ENCODE results near the gene RALGAPA2.
"Not testable (repeated sequence)": the region's sequence is repeated elsewhere in the genome, so short reads cannot be mapped to it uniquely, and the experiment has no call there.

The RALGAPA2 gene

DNA sequence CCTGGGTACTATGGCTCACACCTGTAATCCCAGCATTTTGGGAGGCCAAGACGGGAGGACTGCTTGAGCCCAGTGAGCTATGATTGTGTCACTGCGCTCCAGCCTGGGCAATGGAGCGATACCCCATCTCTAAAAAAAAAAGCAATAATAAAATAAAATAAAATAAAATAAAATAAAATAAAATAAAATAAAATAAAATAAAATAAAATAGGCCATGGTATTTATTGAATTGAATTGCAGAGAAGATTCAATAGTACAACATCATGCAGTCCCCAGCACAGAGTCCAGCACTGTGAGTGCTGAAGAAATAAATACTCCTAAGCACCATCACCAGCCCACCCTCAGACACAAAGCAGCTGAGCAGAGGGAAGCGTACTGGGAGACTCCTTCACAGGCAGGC, 144.7 kb downstream of the RALGAPA2 start:
- no peak for DNase-seq

DNA sequence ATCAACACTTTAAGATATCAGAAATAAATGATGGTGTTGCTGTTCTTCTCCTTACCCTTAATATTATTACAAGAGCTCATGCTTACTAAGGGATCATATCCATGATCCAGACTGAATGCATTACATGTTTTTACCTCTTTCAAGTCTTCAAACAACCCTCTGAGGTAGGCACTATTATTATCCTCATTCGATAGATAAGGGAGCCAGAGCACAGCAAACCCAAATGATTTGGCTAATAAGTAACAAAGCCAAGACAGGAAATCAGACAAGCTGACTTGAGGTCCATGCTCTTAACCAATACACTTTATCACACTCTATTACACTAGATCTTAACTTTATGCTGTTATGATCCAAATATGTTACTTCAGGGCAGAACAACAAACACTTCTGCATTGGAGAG, 145.9 kb downstream of the RALGAPA2 start:
- no peak for DNase-seq

DNA sequence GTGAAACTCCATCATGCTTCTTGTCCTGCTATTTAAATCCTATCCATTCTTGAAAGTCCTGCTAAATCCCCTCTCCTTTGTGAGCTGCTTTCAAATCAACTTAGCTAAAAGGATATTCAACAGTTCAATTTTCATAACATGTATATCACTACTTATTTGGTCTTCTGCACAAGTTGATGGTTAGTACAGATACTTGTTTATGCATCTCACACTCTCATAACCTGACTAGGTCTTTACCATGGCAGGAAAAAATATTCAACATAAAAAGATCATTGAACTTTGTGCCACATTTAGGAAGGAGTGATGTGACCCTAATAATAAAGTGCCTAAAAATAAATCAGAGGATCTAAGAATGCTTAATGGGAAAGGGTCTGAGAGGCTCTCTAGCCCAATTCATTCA, 148.2 kb downstream of the RALGAPA2 start:
- DNase-seq, result no peak

DNA sequence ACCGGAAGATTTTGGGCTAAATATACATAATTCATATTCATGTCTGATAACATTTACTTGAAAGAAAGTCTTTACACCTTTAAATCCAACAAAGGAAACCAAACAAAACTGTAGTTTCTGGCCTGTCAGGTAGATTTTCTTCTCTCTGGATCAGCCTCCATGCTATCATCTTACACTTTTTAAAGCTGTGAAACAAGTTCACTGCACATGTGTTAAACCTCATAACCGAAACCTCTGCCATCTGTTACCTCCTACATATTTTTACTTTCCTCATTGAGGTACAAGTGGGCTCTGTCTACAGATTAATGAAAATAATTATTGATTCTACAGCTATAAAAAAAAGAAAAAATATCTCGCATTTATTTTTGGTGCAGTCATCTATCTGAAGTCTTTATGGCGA, 149.9 kb downstream of the RALGAPA2 start:
- DNase-seq, result no peak

DNA sequence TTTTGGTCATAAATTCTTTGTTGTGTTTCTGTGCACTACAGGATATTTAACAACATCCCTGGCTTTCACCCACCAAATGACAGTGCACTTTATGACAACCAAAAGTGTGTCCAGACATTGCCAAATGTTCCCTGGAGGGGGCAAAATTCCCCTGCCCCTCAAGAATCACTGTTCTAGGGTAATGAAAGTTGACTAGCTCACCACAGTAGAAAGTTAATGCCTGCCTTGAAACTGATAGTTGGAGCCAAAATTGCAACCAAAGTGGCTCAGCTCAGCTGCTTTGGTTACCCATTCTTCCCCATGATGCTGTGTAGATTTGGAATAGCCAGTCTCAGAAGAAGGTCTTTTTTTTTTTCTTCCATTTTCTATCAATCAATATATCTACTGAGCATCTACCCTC, 150.6 kb downstream of the RALGAPA2 start:
- no peak for DNase-seq

DNA sequence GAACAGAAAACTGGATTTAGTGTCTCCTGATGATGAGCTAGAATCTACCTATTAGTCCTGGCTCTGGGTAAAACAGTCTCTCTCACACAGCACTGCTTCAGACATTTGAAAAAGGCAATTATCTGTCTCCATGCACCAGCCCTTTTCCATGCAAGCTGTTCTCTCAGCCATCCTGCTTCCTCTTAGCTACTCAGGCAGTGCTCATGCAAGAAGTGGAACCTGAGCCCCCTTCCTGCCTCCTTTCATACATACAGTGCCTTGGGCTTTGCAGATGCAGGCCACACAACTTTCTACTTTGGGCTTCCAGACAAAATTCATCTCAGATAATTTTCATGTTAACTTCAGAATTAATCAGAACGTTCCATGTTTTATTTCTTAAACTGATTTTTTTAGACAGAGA, 151.3 kb downstream of the RALGAPA2 start:
- no peak for DNase-seq

DNA sequence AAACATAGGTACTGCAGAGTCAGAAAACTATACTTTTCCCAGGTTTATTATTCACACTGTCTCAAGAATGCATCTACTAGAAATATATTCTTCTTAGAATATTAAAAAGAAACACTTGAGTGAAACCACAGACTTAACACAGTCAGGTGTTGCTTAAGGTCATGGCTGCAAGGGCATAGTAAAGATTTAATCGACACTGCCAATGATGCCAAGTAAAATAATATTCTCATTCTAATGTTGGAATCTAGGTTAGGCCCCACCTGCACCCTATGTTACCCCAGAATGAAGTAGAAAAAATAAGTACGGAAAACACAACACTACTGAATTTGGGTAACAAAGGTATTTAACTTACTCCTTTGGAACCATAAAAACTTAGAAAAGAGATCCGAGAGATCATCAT, 155.0 kb downstream of the RALGAPA2 start:
- no peak for DNase-seq

DNA sequence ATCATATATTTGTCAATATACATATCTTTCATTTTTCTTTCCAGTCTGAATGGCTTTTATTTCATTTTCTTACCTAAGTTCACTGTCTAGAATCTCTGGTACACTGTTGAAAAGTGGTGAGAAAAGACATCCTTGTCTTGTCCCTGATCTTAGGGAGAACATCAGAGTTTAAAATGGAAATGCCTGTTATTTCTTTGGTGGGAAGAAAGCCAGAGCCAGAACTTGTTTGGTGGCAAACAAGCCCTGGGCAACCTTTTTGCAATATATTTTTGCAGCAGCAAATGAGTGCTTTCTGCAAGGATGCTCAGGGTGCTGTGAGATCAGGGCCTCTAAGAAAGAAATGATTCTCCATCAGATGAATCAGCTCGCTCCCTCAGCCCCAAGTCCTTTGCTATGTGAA, 156.6 kb downstream of the RALGAPA2 start:
- DNase-seq, result no peak

DNA sequence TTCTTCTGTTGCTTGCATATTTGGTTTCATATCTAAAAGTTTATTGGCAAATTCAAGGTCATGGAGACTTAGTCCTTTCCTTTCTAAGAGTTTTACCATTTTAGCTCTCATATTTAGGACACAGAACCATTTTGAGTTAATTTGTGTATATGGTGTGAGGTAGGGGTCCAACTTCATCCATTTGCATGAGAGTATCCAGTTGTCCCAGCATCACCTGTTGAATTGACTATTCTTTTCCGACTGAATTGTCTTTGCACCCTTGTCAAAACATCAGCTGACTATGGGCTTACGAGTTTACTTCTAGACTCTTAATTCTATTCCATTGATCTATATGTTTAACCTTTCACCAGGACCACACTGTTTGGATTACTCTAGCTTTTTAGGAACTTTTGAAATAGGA, 157.5 kb downstream of the RALGAPA2 start:
- DNase-seq, result no peak

DNA sequence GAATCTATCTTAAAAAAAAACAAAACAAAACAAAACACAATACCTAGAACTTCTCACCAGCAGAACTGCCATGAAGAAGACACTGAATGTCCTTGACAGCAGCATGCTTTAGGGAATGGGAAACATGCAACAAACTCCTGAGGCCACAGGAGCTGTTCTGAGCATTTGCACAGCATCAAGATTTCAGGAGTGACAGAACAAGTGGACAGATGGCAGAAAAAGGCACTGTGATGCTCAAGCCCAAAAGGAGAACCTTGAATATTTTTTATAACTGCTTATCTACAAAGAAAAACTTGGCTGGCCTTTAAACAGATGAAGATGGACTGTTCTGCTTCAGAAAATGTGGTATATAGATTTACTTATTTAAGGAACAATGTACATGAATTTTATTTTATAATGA, 158.9 kb downstream of the RALGAPA2 start:
- no peak for DNase-seq

DNA sequence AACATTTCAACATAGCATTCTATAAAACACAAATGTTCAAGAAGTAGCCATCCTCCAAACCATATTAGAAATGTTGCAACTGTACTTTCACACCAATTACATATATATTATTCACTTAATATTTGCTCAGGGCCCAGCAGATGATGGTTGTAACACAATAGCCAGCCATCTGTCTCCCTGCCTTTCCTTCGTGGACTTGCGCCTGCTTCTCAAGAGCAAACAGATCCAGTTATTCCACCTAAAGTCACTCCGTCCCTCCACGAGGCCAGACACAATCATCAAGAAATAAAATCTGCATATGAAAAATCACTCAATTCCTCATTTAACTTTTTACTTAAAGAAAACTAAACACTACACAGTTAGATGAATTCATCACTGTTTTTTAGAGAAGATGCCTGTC, 160.4 kb downstream of the RALGAPA2 start:
- no peak for DNase-seq

DNA sequence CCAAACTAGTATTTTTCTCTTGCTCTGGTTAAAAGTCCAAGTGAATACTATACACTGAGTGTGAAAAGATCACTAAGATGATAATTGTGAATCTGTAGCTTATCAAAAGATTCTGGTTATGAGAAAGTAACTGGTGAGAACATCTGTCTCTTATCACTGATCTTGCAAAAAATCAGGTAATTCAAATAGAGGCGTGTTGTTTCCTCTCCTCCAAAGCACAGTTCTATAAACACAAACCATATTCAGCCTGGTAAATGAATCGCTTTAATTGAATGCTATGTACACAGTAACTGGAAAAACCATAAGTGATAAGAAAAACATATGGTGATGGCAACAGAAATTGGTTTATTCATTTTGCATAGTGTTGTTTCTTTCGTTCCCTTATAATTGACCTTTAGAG, 161.0 kb downstream of the RALGAPA2 start:
- no peak for DNase-seq

DNA sequence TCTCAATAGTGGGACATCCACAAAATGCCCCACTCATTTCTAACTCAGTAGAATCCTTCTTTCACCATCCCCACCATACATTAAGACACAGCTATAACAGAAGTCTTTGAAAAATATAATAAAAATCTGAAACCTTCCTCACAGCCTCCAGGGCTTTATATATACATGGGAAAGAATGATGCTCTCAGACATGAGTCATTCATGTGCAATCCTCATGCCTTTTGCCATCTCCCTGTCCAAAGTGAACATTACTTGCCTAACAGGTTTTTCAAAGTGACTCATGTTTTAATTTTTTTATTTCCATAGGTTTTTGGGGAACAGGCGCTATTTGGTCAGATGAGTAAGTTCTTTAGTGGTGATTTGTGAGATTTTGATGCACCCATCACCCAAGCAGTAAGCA, 162.7 kb downstream of the RALGAPA2 start:
- DNase-seq, result no peak

DNA sequence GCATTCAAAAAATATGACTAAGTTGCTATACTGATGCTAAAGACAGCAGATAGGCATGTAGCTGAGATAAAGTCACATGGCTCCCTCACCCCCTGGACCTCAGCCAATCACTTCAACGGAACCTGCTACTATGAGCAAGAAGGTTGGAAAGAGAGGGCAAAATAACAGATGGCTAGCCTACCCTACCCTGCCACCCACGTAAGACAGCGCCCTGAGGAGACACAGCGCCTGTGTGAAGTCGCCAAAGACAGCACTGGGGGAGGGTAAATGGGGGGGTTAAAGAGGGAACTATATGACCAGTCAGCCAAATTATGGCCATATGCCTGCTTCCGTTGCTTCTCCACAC, 163.2 kb downstream of the RALGAPA2 start:
- no peak for DNase-seq

DNA sequence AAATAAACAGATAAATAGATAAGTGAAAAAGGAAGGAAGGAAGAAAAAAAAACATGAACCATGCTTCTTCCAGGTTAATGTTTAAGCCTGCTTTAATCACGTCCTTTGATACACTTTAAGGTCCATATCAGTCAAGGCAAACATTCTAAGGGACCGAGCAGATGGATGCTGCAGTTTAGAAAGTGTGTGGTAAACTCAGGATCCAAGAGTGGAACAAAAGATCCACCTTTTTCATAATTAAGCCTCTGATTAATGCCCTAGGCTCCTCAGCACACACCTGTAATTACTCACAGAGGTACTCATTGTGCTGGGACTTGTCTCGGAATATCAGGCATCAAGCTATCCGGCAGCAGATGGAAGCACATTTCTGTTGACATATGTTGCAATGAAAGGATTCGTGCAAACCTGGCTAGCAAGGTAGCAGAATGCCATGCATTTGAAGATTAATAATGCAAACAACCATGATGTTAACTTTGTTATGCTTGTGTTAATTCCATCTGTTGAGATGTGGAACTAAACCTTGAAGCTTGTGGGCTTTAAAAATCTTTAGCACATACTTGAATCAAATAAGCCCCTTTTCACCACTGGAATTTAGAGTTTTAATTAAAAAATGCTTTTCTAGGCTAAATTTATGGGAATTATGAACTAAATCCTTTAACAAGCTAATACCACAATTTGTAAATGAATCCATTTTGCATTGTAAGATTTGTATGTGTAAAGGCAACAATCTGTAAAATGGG, 163.7 kb downstream of the RALGAPA2 start:
- no peak for DNase-seq

DNA sequence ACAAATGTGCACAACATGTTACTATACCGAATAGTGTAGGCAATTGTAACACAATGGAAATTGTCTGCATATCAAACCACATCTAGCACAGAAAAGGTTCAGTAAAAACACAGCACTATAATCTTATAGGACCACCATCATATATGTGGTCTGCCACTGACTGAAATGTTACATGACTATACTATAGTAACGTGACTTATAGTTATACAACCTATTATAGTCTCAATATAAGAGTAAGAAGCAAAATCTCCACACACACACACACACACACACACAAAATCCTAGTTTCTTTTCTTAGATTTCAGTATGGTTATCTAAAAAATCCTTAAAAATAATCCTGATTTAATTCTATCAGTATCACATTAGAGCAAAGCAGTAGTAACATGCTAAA, 164.6 kb downstream of the RALGAPA2 start:
- no peak for DNase-seq

DNA sequence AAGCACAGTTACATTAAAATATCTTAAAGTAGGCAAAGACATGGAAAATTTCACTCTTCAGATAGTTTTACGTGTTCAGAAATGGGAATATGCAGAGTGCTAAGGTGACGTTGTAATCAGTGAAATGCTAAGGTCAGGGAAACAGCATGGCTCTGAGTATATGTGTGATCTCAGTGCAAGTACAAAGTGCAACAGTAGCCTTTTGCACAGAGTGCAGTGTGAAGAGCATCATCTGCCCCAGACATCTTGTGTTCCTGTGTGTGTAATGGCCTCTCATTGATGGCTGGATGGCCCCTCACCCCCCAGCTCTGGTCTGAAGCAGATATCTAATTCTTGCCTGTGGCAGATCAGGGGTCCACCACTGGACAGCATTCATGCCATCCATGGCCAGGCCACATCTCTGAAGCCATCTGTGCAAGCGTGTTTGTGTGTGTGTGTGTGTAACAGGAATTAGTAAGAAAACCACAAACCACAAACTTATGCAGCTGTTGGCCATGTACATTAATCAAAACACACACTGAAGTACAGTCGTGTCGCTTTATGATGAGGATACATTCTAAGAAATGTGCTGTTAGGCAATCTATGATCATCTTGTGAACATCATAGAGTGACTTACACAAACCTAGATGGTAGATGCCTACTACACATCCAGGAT, 165.1 kb downstream of the RALGAPA2 start:
- no peak for DNase-seq

DNA sequence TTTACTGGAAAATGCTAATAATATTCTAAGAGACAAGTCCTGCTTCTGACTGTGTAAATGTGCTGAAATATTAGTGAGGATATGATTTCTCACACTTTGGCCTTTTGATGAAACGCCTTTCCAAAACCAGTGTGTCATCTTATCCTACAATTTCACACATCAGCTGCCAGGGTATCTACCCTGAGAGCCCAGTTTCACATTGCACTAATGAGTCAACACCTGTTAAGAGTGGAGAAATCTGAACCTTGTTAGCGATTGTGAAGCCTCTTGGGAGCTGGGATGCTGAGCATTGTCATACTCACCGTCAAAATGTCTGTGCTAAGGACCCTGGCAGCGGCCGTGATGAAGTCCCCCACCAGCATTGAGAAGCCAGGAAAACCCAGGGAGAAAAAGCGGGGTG, 166.0 kb downstream of the RALGAPA2 start:
- DNase-seq, result no peak

DNA sequence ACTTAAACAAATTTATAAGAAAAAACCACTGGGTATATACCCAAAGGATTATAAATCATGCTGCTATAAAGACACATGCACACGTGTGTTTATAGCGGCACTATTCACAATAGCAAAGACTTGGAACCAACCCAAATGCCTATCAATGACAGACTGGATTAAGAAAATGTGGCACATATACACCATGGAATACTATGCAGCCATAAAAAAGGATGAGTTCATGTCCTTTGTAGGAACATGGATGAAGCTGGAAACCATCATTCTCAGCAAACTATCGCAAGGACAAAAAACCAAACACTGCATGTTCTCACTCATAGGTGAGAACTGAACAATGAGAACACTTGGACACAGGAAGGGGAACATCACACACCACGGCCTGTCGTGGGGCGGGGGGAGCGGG, 169.1 kb downstream of the RALGAPA2 start:
- DNase-seq, result not testable (repeated sequence)

DNA sequence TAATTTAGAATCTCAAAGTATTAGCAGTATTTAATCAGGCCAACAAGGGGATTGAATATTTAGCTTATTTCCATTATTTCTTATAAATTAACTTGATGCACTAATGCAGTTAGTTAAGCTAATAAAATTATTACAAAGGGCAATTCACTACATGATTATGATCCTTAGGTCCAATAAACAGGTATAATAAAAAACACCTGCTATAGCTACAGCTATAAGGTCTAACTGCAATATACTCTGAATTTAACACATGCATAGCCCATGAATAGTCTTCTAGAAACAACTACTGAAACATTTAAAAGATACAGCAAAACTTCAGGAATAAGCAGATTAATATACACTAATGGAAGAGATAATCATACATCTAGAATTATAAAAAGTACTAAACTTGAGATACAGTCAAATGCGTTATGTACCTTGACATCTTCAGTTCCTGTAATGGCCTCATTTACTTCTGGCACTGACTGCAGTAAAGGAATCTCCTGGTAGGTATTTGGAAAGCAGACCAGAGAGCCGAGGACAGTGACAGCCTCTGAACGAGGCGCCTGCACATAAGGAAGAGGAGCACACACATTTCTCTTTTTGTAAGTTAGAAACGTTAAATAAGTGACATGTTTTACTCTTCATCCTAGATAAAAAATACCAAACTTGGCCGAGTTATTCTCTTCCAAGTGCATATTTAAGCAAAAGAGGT, 176.1 kb downstream of the RALGAPA2 start:
- no peak for DNase-seq

DNA sequence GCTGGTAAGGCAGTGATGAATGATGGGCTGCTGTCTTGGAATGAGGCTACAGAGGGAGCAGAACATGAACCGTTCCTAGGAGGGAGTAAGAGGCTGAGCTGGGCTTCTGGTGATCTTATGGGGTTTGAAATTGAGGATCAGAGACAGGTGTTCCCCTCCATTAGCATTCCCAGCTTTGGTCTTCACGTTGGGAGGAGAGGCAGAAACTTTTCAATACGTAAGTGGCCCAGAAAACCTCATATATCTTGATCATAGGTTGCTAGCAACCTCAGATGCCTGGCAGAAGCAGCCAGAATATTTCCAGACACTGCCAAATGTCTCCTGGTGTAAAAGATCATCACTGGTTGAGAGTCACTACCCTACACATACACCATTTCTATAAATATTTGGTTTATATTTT, 177.4 kb downstream of the RALGAPA2 start:
- DNase-seq, result no peak

DNA sequence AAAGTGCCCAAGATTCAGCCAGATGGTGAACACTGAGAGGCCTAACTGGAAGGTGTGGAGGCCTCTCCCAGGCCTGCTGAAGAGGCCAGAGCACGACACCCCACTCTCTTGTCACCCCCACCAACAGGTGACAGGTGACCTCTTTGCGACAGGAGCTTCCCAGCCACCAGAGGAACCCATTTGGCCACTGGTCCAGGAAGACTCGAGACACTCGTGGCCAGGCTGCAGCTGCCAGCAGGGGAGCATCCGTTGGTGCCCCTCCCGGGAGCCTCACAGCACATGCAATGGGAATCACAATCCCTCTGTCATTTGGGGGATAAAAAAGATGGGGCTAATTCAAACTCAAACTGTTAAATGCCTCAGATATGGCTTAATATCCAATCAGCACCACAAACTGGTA, 181.2 kb downstream of the RALGAPA2 start:
- DNase-seq, result no peak

DNA sequence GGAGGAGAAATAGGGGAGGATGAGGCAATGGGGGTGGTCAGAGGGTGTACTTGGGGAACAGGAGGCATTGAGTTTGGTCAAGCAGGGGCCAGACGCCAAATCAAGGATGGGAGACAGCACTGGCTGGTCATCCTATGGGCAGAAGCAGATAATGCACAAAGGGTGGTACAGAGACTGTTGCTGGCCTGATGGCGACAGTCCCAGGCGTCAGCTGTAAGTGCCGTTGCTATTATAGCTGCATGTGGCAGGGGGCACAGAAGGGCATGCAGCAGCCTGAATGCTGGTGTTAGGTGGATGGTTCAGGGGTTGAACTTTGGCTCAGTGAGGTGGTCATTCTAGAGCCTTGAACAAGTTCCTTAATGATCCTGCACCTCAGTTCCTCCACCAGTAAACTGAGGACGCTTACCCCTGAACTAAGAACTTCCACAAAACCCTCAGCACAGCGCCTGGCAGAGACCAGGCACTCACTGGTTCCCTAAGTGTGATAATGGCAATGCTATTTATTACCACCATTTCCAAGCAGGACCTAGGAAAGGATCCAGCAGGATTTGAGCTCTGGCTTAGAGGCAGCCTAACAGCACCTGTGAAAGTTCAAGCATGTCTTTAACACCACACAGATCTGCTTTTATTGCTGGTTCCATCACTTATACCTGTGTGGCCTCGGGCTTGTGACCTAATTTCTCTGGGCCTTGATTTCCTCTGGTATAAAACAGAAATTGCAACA, 181.9 kb downstream of the RALGAPA2 start:
- no peak for DNase-seq

DNA sequence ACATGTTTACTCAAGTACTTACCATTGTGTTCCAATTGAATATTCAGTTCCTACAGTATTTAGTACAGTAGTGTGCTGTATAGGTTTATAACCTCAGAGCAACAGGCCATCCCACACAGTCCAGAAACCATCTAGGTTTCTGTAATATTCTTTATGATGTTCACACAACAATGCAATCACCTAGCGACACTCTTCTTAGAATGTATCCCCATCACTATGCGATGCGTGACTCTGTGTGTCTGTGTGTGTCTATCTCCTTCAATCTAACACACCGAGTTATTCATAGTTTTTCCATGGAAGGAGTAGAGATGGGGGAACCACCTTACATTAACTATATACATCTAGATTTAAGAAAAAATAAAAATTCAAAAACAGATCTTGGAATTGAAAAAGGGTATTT, 182.8 kb downstream of the RALGAPA2 start:
- DNase-seq, result no peak

All from retina (tissue), 1 donor.